HTR-8/SVneo (cell line): ENCODE data around the gene ESCO1.

Source experiments
- DNase-seq: peaks from one replicate; pipeline ENCODE4 v3.0.0; 2011; ENCODE audit warnings: low spot score, mixed read lengths; ENCODE audit not compliant: insufficient read length
- FAIRE-seq: peaks from 2 replicates; lab custom pipeline; 2011; peaks lifted over from hg19 to GRCh38; lab: Jason Lieb, UNC

ESCO1 gene

DNA sequence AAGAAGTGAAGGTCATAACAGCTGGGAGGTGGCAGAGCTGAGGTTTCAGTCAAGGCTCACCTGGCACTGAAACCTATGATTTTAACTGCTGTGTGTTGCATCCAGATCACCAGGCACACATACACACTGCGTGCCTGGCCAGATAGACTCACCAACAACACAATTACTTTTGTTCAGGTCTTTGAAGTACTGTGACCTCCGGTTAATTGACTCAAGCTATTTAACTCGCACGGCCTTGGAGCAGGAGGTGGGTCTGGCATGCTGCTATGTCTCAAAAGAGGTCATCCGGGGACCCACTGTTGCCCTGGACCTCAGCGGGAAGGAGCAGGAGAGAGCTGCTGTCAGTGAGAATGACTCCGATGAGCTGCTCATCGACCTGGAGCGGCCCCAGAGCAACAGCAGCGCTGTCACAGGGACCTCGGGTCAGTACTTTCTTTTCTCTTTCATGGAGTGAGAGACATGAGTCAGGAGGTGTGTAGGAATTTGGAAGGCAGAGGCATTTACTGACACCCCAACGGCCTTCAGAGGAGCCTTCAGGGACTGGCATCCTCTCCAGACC, 104.1 kb downstream of the ESCO1 start:
- FAIRE-seq, result no peak
- DNase-seq, result no peak

DNA sequence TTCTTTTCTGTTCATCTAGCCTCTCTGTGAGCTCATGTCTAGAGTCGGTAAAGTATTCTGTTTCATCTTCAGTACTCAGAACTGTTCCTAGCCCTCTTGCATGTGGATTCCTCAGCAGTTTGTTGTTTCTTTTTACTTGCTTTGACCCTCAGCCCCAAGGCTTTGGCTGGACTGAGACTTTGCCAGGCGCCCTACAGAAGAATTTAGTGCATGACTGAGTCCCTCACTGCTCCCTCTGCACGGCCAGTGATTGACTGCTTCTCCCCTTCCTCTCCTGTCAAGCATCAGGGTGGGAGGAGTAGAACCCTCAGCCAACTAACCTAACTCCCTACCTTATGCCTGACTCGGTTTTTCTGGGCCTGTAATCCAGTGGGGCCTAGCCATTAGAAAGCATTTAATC, 109.8 kb downstream of the ESCO1 start:
- FAIRE-seq (no peak), DNase-seq (no peak)

DNA sequence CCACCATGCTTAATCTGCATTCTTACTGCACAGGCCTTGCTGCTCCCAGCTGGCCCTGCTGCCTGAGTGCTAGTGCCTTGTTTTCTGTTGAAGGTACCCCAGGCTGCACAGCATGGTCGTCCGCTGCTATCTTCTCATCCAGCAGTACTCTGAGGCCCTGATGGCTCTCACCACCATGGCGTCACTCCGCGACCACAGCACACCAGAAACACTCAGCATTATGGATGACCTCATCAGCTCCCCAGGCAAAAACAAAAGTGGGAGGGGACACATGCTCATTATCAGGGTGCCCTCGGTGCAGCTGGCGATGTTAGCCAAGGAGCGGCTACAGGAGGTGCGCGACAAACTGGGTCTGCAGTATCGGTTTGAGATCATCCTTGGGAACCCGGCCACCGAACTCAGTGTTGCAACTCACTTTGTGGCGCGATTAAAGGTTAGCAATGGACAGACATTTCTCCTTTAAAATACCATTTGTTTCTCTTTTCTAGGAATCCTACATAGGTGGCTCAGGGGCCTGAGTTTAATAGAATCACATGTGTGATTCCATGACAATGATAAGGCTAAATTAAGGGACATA, 110.5 kb downstream of the ESCO1 start:
- no peak for FAIRE-seq

DNA sequence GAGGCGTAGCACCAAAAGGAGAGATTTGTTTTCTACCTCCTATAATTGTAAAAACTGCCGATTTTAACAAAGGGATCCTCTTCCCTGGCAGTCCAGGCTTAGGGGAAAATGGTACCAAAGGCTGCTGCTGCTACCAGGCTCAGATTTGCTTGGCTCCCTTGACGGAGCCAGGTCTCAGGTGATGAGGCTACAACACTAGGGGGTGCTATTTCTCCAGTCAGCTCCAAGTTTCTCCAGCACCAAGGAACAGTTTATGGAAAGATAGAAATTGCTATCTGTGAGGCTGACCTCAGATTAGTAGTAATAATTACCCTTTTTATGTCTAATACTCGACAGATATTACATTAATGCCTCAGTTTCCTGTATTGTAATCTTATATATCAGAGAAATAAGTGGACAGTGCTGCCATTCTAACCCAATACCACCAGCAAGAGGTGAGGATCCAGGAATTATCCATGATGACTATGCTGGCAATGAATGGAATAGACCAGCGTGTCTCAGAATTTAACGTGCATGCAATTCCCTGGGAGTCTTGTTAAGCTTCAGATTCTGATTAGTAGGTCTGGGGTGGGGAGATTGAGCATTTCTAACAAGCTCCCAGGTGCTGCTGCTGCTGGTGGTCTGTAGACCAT, 111.3 kb downstream of the ESCO1 start:
- peak; percentile 64 for DNase-seq
- no peak for FAIRE-seq

More for the DNA sequence above, 110.5 kb downstream of the ESCO1 start:
- DNase-seq, result no peak

DNA sequence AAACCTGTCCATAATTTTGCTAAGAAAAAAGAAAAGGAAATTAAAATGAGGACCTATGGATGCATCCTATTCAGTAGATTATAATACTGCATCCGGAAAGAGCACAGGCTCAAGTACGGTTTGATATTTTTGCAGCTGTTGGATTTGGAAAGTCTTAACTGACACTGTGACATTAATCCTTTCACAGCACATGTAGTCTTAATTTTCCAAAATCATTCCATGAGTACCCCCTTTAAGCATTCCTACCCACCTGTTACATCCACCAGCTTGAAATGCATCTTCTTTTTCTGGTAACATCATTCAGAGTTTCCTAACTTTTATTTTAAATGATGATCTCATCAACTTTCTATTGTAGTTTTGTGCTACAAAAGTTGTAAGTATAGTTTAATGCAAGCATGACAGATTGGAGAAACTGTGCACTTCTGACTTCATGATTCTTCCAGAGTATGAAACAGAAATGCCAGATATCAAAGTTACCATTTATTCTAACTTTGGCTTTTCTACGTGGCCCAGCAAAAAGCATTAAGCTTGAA, 113.5 kb downstream of the ESCO1 start:
- FAIRE-seq, result no peak
- no peak for DNase-seq

DNA sequence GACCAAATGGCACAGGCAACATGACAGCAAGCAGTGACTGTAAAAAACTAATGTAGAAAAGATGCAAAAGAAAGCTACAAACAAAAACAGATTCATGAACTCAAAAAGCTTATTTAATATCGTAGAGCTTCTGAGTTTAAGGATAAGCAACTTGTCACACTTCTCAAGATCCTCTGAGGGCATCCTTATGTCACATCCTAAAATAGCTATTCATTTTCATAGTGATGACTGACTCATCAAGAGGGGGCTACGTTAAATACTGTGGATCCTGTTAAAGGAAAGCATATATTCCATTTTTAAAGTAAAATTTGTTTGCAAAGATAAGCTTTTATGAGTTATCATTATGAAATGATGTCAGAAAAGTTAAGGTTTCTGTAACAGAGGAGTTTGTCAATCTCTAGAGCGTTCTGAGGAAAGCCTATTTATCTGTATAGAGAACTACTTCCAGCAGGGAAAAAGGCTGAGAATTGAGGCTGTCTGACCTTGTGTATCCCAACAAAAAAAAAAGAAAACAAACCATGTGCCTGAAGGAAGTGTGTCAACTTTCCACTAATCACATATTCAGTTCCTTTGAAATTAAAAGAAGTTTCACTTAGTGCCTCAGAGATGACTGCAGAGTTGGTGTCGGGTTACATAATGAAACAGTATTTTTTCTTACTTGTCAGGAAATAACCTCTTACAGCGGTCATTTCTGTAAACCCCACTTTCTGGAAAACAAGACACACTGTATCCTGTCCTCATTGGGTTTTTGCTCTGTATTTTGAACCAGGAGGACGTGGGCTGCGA, 115.5 kb downstream of the ESCO1 start:
- FAIRE-seq, result no peak
- peak; percentile 26 for DNase-seq

DNA sequence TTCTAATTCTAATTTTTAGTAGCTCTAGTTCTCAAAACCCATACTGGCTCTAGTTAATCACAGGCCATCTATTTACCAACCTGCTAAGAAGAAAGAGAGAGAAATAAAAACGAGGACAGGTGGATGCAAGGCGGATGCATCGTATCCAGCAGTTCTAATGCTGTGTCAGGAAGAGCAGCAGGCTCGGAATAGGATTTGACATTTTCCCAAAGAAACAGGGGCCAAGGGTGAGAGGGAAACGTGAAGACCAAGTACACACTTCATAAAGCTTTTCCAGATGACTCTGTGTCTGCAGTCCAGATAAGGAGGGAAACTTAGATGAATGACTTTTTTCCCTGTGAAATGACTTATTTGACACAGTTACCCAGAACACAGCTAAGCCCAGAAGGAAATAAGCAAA, 117.5 kb downstream of the ESCO1 start:
- FAIRE-seq, result no peak

DNA sequence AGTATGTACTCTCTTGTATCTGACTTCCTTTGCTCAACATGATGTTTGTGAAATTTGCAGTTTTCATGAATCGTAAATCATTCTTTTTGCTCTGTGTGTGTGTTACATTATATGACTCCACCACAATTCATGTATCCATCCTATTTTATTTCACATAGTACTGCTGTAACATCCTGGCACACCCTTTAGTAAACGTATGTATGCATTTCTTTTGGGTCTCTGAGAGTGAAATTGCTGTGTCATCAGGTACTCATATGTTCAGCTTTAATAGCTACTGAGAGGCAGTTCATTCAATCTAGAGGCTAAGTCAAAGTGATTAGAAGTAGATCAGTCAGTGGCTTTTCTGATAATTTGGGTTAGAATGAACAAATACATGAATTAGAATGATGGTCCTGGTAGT, 118.8 kb downstream of the ESCO1 start:
- no peak for FAIRE-seq

More for the DNA sequence above, 117.5 kb downstream of the ESCO1 start:
- DNase-seq, result no peak

DNA sequence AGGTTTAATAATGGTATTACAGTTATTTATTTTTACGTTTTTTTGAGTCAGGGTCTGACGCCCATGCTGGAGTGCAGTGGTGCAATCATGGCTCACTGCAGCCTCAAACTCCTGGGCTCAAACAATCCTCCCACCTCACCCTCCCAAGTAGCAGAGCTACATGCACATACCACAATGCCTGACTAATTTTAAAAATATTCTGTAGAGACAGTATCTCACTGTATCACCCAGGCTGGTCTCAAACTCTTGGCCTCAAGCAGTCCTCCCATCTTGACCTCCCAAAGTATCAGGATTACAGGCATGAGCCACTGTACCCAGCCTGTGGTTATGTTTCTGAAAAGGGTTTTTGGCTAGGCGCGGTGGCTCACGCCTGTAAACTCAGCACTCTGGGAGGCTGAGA, 120.8 kb downstream of the ESCO1 start:
- no peak for DNase-seq
- no peak for FAIRE-seq

More for the DNA sequence above, 118.8 kb downstream of the ESCO1 start:
- DNase-seq, result no peak
